Hepatic stellate cell (primary cell): ENCODE results near the gene KANSL1L.
"Not testable (repeated sequence)": the region's sequence is repeated elsewhere in the genome, so short reads cannot be mapped to it uniquely, and the experiment has no call there.

Experiments used
- DNase-seq: peaks from one replicate; pipeline ENCODE4 v3.0.0; 2011; ENCODE audit warnings: low spot score

KANSL1L gene

DNA sequence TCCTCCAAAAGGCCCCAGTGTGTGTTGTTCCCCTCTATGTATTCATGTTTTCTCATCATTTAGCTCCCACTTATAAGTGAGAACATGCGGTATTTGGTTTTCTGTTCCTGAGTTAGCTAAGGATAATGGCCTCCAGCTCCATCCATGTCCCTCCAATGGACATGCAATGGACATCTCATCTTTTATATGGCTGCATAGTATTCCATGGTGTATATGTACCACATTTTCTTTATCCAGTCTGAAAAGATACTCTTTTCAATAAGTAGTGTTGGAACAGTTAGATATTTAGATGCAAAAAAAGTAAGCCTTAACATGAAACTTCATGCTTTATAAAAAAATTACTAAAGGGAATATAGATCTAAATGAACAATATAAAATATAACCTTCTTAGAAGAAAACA lies 5.9 kb upstream of the KANSL1L start:
- DNase-seq = not testable (repeated sequence)

DNA sequence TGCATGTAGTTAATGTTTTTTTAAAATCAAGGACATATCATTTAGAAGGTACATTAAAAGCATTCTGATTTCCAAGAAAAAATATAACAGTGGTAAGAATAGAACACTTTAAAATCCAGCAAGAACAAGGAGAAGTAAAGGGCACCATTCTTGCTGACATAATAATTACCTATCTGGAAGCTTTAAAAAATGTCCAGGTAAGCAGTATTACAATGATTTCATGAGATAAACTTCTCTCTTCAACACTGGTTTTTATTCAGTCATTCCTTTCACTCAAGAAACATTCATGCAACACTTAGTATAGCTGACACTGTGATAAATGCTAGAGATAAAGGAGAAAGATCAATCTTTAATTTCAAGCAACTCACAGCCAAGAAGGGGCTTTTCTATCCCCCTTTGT lies 2.9 kb upstream of the KANSL1L start:
- no peak for DNase-seq

GRCh38 chr2:210172219-210172575 lies 988 bp upstream of the KANSL1L start:
- DNase-seq = peak; percentile 11

GRCh38 chr2:210170446-210171303 lies 534 bp downstream of the KANSL1L start:
- DNase-seq = peak; percentile 83

- DNase-seq = no peak
These were observed 1.1 kb downstream of the KANSL1L start for GRCh38 chr2:210170196-210170445.

- peak; percentile 26 for DNase-seq
These were observed 1.6 kb downstream of the KANSL1L start for GRCh38 chr2:210169516-210170195.

DNA sequence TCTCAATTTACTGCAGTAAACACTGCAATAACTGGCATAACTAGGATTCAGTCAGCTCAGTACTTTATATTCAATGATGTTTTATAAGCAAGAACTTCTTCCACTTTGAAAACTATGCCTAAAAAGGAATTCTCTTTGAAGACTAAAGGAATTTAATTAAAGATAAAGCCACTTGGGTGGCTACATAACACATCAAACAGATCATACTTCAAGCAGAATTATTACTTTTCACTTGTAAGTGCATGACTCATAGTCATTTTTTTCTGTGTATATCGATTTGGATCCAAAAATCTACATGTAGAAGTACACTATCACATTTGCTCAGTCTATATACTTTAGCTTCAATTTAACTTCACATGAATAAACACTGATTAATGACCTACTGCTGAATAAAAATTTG lies 4.0 kb downstream of the KANSL1L start:
- DNase-seq = no peak

DNA sequence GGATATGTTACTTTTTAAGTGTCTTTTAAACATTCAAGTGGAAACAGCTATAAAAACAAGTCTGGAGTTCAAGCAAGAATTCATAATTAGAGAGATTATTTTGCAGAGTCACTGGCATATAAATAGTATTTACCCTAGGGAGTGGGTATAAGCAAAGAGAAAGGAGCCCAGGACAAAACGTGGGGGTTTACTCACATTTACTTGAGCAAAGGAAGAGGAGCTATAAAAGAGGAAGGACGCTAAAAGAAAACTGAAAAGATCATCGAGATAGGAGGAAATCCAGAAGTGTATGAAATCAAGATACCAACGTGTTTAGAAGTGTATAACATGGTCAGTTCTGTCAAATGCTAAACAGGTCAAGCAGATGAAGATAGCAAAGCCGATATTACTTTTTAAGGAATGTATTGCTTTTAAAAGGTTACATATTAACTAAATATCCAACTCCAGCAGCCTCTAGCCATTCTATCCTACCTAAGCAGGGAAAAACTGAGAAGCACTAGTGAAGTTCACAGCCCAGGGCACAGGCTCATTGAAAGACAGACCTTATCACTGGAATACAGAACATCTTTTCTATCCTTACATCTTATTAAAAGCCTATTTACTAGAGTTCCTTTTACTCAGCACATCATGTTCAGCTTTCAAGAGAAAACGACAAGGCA lies 8.6 kb downstream of the KANSL1L start:
- DNase-seq = no peak

- DNase-seq = no peak
These were observed 12.2 kb downstream of the KANSL1L start for GRCh38 chr2:210159059-210159458.

DNA sequence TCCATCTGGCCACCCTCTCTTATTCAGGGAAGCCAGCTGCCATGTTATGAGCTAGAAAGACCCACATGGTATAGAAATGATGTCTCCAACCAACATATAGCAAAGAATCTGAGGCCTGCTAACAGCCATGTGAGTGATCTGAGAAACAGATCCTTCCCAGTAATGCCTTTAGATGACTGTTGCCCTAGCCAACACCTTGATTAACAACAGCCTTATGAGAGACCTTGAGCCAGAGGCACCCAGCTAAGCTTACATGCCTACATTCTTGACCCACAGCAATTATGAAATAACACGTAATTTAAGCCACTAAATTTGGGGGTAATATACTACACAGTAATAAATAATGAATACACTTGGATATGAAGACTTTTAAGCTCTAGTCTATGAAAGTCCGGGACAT lies 13.0 kb downstream of the KANSL1L start:
- DNase-seq = no peak

- no peak for DNase-seq
These were observed 13.7 kb downstream of the KANSL1L start for GRCh38 chr2:210157526-210157925.

- DNase-seq = no peak
These were observed 23.6 kb downstream of the KANSL1L start for GRCh38 chr2:210147614-210148013.

GRCh38 chr2:210132239-210132638 lies 39.0 kb downstream of the KANSL1L start:
- no peak for DNase-seq

- DNase-seq = no peak
These were observed 42.2 kb downstream of the KANSL1L start for GRCh38 chr2:210128961-210129360.

DNA sequence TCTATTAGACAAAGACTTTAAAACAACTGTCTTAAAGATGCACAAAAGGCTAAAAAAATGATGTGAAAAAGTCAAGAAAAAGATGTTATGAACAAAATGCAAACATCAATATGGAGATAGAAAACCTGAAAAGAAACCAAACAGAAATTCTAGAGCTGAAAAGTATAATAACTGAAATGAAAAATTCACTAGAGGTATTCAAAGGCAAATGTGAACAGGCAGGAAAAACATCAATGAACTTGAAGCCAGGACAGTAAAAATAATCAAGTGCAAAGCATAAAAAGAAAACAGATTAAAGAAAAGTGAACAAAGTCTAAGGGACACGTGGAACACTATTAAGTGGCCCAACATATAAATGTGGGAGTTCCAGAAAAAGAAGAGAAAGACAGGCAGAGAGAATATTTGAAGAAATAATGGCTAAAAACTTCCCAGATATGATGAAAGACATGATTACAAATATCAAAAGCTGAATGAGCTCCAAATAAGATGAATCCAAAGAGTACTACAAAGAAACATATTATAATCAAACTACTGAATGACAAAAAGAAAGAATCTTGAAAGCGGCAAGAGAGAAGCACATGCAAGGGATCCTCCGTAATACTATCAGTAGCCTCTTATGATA lies 57.5 kb downstream of the KANSL1L start:
- no peak for DNase-seq

DNA sequence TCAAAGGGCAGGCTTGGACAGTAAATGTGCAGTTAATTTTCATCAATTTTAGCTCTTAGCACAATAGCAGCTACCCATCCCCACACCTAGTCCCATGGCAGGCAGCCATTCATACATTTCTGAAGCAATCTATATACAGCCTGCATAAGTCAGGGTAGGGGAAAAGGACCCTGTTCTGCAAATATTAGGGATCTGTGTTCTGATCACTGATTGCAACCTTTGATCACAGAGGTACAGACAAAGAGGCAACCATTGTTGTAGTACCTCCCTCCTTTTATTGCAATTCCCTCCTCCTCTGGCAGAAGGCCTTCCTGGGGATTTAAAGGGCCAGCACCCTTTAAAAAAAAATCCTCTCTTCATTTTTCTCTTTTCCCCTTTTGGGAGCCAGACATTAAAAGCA lies 58.3 kb downstream of the KANSL1L start:
- no peak for DNase-seq

GRCh38 chr2:210099940-210100339 lies 71.3 kb downstream of the KANSL1L start:
- DNase-seq = no peak

- DNase-seq = no peak
These were observed 76.4 kb downstream of the KANSL1L start for GRCh38 chr2:210094787-210095186.

- DNase-seq = no peak
These were observed 78.4 kb downstream of the KANSL1L start for GRCh38 chr2:210092791-210093190.

DNA sequence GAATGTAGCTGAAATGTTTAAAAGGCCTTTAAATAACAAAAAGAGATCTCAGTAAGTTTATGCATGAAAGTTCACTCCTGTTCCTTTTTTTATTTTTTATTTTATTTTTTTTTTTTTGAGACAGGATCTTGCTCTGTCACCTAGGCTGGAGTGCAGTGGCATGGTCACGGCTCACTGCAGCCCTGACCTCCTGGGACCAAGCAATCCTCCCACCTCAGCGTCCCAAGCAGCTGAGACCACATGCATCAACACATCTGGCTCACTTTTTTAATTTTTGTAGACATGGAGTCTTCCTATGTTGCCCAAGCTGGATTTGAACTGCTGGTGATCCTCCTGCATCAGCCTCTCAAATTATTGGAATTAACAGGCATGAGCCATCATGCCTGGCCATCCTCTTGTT lies 84.3 kb downstream of the KANSL1L start:
- no peak for DNase-seq

DNA sequence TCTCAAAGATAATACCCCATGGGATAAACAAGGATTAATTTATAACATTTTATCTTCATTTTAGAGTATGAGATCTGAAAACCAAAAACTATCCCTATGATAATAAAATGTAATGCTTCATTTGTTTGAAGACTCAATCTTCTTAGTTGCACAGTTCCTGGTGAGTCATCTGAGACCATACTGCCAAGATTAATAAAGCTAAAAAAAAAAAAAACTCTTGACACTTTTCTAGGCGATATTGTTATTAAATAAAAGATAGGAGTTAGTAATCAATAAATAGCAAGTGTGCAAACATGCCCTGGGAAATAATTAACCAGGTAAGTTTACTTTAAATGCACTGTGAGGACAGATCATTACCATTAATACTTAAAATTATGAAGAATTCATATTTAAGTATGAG lies 84.9 kb downstream of the KANSL1L start:
- peak; percentile 4 for DNase-seq

DNA sequence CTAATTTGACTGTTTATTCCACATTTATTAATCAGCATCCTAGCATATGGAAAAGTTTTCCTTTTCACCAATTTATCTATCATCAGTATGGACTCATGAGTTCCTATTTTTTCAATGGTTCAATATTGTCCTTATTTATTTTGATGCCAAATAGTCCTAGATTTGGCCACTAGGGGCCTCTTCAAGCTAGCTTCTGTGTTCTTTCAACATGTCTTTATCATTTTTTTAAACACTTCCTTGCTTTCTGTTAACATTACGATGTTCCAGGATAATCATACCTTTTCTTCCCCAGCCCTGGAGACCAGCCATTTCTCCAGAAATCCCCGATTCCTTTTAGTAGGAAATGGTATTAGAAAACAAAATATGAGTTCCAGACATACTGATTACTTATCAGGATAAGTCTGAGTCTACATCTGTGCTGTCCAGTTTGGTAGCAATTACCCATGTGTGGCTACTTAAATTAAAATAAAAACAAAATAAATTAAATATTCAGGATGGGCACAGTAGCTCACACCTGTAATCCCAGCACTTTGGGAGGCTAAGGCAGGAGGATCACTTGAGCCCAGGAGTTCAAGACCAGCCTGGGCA lies 98.2 kb downstream of the KANSL1L start:
- peak; percentile 12 for DNase-seq

GRCh38 chr2:210072493-210072892 lies 98.7 kb downstream of the KANSL1L start:
- DNase-seq = no peak
